Stimulated activated CD4-positive, alpha-beta T cell treated with anti-CD3 and anti-CD28 coated beads, Interleukin-12 subunit alpha, Interleukin-12 subunit beta, amount 100 ng/mL, for 4 hours (primary cell): ENCODE results near the gene NELFCD.
"Not testable (repeated sequence)": the region's sequence is repeated elsewhere in the genome, so short reads cannot be mapped to it uniquely, and the experiment has no call there.

Source experiments
- DNase-seq: peaks from one replicate; pipeline ENCODE4 v3.0.0-alpha.2; 2020

Gene NELFCD

DNA sequence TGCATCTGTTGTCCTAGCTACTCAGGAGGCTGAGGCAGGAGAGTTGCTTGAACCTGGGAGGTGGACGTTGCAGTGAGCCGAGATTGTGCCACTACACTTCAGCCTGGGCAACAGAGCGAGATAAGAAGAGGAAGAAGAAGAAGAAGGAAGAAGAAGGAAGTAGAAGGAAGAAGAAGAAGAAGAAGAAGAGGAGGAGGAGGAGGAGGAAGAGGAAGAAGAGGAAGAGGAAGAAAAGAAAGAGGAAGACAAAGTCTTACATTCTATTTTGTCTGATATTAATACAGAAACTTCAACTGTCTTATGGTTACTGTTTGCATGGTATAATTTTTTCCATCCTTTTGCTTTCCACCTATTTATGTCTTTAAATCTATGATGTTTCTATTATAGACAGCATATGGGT lies 7.2 kb upstream of the NELFCD start:
- no peak for DNase-seq

DNA sequence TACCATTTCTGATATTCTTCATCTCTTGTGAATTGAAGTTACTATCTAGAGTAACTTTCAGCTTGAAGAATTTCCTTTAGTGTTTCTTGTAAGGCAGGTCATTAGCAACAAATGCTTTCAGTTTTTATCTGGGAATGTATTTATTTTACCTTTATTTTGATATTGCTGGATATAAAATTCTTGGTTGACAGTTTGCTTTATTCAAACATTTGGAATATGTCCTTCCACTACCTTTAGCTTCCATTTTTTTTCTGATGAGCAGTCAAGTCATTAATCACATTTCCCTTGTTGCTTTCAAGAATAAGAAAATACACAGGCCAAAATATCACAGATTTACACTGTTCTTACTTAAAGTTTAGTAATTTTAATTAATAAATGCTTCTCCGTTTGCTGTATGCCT lies 5.7 kb upstream of the NELFCD start:
- no peak for DNase-seq

DNA sequence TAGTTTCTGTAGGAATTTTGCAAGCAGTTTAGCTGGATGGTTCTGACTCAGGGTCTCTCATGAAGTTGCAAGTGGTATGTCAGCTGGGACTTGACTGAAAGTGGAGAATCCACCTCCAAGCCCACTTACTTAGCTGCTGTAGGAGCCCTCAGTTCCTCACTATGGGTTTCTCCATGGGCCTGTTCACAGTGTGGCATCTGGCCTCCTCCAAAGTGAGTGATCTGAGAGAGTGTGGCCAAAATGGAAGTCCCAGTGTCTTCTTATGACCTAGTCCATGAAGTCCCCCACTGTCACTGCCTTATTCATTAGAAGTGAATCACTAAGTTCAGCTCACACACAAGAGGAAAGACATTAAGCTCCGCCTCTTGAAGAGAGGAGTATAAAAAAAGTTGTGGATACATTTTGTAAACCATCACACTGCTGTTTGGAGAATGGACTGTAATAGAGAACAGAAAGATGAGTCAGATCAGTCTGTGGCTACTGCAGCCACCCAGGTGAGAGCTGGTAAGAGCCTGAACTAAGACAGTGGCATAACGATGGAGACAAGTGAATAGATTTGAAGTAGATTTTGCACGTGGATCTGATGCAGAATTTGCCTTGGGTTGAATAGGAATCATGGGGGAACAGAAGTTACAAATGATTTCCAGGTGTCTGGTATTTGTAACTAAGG lies 4.9 kb upstream of the NELFCD start:
- no peak for DNase-seq

DNA sequence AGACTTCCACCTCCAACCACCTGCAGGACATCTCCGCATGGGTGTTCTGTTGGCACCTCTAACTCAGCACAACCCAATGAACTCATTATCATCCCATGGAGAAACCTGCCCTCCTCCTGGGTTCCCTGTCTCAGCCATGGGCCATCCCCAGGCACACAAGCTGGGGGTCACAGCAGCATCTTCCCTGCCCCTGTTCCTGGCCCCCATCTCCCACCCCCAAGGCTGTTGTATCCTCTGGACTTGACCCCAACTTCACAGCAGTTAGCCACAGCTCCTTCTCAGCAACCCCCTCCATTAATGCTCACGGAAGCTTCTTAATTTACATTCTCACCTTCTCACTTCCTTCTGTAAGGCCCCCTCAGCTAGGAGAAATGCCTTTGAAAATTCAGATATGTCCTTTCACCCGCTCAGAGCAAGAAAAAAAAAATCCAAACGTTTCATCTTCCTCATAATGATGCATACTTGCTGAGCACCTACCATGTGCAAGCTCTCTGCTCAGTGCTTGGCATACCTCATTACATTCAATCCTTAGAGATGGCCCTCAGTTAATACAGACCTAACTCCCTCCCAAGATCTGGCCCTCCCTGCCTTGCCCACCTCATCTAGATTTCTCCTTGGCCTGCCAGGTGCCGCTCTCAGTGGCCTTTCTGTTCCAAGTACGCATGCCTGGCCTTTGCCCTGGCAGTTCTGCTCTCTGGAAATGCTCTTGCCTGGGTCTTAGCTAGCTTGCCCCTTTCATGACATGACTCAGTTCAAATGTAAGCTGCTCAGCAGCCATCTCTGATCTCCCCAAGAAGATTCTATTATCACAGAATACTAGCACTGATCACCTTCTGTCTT lies 2.5 kb upstream of the NELFCD start:
- no peak for DNase-seq

DNA sequence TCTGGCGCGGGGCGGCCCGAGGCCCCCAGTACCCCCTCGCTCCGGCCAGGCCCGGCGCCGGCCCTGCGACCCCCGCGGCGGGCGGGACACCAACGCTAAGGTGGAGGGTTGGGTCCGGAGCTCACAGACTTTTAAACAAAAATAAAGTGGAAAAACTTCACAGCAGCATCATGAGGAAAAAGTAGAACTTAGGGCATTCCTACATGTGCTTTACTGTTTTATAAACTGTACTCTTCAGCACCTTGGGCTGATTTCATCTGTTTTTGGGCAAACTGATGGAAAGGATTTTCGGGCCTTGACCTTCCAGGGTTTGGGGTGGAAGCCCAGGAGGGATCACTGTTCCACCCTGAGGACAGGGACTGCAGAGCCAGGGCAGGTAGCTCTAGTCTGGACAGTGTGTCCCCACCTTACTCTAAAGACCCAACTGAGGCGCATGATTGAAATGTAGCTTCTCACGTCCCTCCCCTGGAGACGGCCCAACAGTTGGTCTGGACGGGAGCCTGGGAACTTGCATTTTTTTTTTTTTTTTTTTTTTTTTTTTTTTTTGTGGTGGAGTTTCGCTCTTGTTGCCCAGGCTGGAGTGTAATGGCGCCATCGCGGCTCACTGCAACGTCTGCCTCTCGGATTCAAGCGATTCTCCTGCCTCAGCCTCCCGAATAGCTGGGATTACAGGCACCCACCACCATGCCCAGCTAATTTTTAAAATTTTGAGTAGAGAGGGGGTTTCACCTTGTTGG lies 740 bp downstream of the NELFCD start:
- DNase-seq = no peak

DNA sequence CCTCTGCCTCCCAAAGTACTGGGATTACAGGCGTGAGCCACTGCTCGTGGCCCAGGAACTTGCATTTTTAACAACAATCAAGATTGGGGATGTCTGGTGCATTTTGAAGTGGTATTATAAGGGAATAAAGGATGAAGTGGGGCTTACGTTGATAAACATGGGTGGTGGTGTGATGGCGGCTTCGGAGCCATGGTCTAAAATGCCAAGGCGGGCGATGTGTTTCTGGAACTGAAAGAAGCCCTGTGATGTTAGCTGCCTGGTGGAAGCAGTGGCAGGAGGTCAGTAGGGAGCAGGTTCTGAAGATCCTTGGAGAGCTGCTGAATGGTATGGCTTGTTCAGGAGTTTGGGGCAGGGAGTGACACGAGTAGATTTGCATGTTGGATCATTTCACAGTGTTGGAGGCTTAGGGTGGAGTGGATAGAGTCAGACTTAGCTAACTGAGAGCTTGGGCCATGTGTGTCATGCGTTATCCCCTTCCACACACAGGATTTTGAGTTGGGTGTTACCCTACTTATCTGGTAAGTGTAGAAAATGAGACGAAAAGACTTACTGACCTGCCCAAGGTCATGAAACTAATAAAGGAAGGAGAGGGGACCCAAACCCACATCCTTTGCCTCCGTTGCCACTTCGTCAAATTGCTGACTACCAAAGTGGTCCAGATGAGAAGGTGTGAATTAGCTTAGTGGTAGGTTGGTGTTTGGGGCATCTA lies 1.5 kb downstream of the NELFCD start:
- DNase-seq = no peak

DNA sequence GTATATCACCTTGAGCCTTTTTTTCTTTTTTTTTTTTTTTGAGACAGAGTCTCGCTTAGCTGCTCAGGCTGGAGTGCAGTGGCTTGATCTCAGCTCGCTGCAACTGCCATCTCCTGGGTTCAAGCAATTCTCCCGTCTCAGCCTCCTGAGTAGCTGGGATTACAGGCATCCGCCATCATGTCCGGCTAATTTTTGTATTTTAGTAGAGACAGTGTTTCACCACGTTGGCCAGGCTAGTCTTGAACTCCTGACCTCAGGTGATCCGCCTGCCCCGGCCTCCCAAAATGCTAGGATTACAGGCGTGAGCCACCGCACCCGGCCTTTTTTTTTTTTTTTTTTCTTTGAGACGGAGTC lies 2.0 kb downstream of the NELFCD start:
- not testable (repeated sequence) for DNase-seq

DNA sequence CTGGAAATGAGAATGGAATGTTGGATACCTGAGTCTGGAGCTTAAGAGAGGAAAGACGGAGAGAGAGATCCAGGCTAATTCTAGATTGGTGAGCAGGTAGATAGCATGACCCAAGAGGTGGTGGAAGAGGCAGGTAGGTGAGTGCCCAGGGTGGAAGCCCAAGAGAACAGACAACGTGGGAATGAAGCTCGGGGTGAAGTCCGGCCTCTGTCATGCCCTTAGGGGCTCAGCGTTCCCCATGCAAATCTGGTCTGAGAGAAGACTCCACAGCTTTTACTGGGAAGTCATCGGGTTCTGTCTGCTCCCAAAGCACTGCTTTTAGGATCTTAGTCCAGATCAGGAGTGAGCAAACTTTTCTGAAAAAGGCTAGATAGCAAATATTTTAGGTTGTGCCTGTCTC lies 3.6 kb downstream of the NELFCD start:
- DNase-seq = no peak

DNA sequence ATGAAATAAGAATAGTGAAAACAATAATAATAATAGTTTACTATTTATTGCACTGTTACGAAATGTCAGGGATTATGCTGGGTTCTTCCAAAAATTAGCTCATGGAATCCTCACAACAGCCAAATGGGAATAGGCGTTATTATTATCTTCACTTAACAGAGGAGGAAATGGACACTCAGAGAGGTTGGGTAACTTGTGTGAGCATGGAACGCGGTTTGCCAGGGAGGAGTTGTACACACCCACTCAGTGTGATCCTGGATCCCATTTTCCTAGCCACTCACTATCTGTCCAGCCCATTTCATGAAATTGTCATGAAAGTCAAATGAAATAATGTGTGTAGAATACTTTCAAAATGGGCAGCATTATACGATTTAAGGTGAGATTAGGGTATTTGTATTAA lies 4.6 kb downstream of the NELFCD start:
- DNase-seq = no peak

DNA sequence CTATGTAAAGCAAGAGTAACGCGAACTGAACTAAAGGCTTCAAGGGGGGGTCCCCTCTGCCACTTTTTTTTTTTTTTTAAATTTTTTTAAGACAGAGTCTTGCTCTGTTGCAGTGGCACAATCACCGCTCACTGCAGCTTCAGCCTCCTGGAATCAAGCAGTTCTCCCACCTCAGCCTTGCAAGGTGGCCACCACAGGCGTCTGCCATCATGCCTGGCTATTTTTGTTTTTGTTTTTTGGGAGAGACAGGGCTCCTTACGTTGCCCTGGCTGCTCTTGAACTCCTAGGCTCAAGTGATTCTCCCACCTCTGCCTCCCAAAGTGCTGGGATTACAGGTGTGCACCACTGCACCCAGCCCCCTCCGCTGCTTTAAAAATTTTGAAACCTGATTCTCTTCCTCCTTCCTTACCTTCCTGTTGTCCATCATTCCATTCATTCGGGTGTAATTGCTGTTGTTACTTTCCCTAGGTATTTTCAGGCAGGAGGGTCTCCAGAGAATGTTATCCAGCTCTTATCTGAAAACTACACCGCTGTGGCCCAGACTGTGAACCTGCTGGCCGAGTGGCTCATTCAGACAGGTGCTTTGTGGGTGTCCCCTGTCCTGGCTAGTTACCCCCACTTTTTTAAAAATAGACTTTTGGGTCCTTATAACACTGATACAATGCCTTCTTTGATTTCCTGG lies 5.4 kb downstream of the NELFCD start:
- no peak for DNase-seq

DNA sequence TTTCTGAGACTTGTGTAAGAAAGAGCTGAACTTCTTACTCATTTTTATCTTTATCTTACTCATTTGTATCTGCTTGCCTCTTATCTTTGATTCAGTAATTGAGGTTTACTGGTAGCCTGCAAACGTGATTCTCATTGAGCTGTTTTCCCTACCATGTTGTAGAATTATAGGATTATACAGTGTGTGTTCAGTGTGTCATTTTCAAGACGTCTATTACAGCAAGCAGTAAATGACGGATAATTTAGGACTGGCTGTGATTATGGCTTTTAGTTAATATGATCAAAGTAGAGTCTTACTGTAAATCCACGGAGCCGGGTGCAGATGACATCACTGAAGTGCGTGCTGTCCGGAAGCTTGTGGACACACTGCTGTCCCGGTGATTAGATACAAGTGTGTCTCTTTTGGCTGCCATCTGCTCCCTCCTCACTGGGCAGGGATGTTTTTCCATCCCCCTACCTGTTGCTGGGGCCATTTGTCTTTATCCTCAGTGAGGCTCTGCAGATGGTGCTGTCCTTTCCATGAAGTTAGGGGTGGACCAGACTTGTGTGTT lies 6.0 kb downstream of the NELFCD start:
- no peak for DNase-seq

DNA sequence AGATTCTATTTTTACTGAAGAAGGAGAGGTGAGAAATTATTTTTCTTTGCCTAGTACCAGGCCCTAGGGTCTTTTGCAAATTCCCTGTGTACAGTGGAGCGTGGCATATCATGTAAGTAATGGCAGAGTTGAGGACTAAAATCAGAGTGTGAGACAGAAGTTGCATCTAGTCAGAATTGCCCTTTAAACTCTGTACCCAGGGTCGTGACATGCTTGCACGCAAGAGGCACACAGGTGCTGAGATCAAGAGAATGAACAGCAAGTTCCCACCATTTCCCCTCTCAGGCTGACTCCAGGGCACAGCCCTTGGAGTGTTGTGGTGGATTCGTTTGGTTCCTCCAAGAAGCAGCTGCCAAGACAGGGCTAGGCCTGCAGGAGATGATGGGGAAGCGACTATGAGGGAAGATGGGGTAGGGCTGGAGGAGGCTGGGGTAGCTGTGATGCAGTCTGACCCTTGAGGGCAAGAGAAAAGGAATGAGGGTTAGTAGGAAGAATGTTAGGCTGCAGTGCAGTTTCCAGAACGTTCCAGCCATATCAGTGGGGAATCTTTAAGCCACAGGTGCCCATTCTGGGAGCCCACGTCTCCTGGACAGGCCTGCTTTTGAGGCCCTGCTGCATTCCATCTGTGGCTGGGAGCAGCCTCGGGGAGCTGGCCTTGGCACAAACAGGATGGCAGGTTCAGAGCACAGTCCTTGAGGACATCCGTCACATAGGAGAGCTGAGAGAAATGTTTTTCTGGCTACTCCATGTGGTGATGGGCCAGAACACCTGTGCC lies 6.9 kb downstream of the NELFCD start:
- DNase-seq = no peak

DNA sequence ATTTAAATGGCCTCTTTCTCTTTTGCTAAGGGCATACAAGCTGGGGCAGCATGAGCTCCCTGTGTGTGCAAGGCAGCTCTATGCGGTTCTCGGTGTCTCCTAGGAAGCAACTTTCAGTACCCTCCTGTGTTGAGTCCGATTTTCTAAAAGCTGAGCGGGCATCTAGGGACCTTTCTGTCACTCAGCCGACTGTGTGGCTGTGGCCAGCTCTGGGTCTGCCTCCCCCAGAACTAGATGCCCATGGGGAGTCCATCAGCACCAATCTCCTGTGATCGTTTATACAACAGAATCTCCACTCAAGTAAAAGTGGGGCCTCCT lies 7.5 kb downstream of the NELFCD start:
- DNase-seq = no peak

DNA sequence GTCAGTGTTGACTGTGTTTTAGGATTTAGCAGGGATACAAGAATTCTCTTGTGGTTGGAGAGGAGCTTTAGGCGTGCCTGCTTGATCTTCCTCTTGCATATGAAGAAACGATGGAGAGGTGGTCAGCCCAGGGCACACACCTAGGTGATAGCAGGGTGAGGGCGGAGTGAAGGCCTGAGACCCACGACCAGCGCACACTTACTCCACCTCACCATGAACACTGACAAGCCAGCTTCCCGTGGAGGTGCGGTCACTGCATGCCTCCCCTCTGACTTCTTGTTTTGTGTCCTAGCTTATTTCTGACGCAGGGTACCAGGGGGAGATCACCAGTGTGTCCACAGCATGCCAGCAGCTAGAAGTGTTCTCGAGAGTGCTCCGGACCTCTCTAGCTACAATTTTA lies 8.1 kb downstream of the NELFCD start:
- DNase-seq = no peak

DNA sequence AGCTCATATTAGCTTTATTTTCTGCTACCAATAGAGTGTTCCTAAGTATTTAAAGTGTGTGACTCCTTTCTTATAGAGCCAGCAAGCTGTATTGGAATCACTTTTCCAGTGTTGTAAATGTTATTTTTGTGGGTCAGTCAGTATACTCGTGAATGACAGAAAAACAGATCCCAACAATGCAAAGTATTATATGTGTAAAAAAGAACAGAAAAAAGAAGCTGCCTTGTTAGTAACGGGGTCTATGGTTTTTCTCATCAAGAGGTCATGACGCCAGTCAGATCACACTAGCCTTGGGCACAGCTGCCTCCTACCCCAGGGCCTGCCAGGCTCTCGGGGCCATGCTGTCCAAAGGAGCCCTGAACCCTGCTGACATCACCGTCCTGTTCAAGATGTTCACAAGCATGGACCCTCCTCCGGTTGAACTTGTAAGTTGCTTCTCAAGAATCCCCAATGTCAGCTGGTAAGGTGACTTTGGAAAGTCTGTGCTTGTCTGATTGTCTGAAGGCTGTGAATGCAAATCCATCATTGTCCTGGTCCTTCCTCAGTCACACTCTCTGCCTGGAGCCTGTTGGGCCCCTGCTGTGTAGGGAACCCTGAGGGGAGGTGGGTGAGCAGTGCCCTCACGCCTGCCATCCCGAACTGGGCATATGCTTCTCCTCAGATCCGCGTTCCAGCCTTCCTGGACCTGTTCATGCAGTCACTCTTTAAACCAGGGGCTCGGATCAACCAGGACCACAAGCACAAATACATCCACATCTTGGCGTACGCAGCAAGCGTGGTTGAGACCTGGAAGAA lies 9.8 kb downstream of the NELFCD start:
- DNase-seq = no peak

DNA sequence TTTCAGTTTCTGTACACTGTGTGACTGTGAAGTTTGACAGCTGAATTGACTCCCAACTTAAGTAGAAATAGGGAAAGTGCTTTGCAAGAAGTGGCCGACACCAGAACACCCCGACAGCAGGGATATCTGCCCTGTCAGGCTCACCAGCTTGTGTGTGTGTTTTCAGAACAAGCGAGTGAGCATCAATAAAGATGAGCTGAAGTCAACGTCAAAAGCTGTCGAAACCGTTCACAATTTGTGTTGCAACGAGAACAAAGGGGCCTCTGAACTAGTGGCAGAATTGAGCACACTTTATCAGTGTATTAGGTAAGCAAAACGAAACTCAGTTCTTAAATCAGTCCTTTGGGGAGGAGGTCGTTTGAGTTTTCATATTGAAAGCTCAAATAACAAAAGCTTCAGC lies 10.7 kb downstream of the NELFCD start:
- DNase-seq = no peak

DNA sequence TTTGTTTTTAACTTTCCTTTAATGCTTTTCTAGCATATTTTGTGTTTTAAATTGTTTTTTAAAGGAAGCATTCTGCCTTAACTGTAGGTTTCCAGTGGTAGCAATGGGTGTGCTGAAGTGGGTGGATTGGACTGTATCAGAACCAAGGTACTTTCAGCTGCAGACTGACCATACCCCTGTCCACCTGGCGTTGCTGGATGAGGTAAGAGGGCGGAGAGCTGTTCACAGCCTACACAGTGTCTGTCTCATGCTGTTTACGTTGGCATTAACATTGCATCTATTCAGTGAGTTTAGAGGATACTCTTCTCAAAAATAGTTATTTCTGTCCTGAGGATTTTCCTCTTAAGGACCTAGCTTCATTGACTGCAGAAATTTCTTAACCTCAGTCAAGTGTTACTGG lies 11.9 kb downstream of the NELFCD start:
- no peak for DNase-seq

DNA sequence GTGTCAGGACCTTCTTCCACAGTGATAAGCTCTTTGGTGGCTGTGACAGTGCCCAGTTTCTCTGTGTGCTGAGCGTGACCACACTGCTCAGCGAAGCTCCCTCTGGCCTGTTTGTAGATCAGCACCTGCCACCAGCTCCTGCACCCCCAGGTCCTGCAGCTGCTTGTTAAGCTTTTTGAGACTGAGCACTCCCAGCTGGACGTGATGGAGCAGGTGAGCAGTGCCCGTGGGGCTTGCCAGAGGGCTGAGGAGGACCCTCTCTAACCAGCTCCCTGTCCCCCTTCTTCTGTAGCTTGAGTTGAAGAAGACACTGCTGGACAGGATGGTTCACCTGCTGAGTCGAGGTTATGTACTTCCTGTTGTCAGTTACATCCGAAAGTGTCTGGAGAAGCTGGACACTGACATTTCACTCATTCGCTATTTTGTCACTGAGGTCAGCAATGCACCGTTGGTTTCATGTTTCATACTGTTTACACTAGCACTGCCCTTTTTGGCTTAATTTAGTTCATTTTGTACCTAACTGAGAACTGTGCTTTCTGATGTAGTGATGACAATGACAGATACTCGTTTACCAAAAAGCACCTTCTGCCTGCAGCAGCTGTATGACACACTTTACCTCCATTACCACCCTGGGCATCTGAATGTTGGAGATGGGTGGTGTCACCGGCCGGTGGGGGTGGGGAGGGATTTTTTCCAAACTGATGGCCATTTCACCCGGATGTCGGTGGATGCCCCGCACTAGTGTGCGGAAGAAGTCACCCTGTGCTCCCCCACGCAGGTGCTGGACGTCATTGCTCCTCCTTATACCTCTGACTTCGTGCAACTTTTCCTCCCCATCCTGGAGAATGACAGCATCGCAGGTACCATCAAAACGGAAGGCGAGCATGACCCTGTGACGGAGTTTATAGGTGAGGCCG lies 12.5 kb downstream of the NELFCD start:
- no peak for DNase-seq

DNA sequence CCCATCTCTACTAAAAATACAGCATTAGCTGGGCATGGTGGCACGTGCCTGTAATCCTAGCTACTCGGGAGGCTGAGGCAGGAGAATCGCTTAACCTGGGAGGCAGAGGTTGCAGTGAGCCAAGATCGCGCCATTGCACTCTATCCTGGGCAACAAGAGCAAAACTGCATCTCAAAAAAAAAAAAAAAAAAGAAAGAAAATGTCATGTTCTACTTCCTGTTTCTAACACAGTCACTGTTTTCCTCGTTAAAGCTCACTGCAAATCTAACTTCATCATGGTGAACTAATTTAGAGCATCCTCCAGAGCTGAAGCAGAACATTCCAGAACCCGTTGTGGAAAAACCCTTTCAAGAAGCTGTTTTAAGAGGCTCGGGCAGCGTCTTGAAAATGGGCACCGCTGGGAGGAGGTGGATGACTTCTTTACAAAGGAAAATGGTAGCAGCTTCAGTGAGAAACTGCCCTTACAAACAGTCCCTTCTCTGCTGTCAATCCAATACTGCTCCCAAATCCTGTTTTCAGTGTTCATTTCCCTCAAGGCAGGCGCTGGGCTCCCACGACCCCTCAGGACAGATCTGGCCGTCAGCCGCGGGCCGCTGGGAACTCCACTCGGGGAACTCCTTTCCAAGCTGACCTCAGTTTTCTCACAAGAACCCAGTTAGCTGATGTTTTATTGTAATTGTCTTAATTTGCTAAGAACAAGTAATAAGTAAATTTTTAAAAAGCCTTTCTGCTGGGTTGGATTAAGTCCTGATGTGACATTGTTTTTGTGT lies 13.5 kb downstream of the NELFCD start:
- DNase-seq = no peak
